DND-41 (cell line): Measurements from ENCODE around the gene PROB1.

Experiments
- CTCF ChIP-seq: IDR thresholded peaks from 2 replicates; pipeline ENCODE4 v1.5.1; 2012; ENCODE audit warnings: borderline replicate concordance, low read length, moderate library complexity, mild to moderate bottlenecking; ENCODE audit not compliant: poor library complexity, severe bottlenecking; ENCODE audit errors: extremely low read depth
- EZH2 ChIP-seq: IDR thresholded peaks from 3 replicates; pipeline ENCODE4 v1.6.1; 2012; ENCODE audit warnings: borderline replicate concordance, low read depth, mild to moderate bottlenecking, moderate library complexity, low read length, inconsistent platforms; ENCODE audit not compliant: severe bottlenecking

- TF ChIP-seq CTCF (no peak), EZH2 (no peak)
Measured at GRCh38 chr5:139363937-139364336, 31.0 kb downstream of the PROB1 start.
